ENCODE results near the gene FBH1.

DNA sequence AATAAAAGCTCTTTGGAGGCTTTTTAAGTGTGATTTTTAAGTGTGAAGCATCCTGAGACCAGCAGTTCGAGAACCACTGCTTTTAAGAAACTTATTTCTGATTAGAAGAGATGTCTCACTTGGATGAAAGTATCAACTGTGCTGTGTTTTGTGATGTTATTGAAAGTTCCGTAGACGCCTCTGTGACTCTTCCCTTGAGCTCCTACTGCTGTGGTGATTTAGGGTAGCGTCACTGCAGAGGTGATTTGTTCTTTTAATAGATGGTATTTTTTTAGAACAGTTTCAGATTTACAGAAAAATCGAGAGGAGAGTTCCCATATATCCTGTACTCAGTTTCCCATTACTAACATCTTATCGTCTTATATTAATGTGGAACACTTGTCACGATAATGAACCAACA, 29.5 kb downstream of the FBH1 start:
- no peak for TF ChIP-seq POLR2A (IDR thresholded peaks at IDR 0.05; ENCODE audit: low read length)
- TF ChIP-seq GATA1 (IDR thresholded peaks at IDR 0.05; ENCODE audit: low read depth, low read length): no peak

All from erythroblast (primary cell).